DND-41 (cell line): ENCODE measurements around the gene ME3.

Source experiments
- CTCF ChIP-seq: IDR thresholded peaks from 2 replicates; pipeline ENCODE4 v1.5.1; 2012; ENCODE audit warnings: borderline replicate concordance, low read length, moderate library complexity, mild to moderate bottlenecking; ENCODE audit not compliant: poor library complexity, severe bottlenecking; ENCODE audit errors: extremely low read depth
- EZH2 ChIP-seq: IDR thresholded peaks from 3 replicates; pipeline ENCODE4 v1.6.1; 2012; ENCODE audit warnings: borderline replicate concordance, low read depth, mild to moderate bottlenecking, moderate library complexity, low read length, inconsistent platforms; ENCODE audit not compliant: severe bottlenecking

- TF ChIP-seq CTCF: no peak
- TF ChIP-seq EZH2: no peak
Measured at GRCh38 chr11:86461892-86462291, 210.5 kb downstream of the ME3 start.
